NCI-H1436 treated with DMSO at 0.1 percent for 48 hours (cell line): ENCODE data around the gene ARL5C.
"Not testable (repeated sequence)": the region's sequence is repeated elsewhere in the genome, so short reads cannot be mapped to it uniquely, and the experiment has no call there.

Source experiments
- DNase-seq: peaks from one replicate; lab custom pipeline; 2025; lab: John Stamatoyannopoulos, UW

Gene ARL5C

DNA sequence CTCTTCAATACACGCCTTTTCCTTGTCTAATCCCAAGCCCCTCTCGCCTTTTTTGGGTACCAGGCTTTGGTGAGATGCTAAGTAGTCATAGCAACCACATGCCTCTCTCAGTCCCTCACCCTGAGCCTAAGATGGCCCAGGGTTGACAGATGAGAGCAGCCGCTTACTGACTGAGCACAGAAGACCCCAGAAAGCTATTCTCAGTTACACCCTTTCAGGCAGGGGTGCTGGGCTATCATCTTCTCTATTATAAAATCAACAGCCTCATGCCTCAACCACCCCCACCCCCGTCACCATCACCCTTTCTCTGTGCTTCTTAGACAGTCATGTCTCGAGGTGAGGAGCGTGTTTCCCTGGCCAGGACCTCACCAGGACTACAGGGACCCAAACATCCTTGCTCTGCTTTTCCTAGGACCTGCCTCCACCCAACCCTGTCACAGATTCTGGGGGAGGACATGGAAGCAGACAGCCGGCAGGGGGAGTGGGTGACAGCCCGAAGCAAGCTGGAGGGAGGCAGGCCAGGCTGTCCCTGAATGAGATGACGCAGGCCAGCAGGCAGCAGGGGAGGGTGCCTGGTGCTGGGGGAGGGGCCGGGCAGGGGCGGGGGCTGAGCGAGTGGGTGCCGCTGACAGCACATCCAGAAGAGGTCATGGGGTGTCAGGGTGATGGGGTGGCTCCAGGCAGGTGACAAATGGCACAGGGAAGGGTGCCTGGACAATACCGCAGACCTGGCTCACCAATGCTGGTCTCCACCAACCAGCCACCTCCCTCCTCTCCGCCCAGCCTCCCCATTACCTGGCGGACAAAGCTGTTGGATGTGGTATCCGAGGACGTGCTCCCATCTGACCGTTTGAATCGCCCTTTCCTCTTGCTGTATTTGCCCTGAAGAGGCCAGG is 28.4 kb upstream of the ARL5C start:
- no peak for DNase-seq

- DNase-seq: no peak
Measured at GRCh38 chr17:39193346-39193745, 27.4 kb upstream of the ARL5C start.

DNA sequence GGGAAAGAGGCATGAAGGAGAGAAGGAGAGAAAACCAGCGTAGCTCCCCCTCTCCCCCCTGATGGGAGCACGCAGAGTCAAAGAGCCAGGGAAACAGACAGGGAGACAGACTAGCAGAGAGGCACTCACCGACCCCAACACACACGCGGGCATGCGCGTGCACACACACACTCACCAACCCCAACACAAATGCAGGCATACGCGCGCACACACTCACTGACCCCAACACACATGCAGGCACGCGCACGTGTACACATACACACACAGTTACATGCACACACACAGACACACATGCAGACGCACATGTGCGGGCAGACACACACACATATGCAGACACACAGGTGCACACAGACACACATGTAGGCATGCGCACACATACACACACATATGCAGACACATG is 26.9 kb upstream of the ARL5C start:
- no peak for DNase-seq

GRCh38 chr17:39191750-39192510 is 26.0 kb upstream of the ARL5C start:
- DNase-seq: no peak

DNA sequence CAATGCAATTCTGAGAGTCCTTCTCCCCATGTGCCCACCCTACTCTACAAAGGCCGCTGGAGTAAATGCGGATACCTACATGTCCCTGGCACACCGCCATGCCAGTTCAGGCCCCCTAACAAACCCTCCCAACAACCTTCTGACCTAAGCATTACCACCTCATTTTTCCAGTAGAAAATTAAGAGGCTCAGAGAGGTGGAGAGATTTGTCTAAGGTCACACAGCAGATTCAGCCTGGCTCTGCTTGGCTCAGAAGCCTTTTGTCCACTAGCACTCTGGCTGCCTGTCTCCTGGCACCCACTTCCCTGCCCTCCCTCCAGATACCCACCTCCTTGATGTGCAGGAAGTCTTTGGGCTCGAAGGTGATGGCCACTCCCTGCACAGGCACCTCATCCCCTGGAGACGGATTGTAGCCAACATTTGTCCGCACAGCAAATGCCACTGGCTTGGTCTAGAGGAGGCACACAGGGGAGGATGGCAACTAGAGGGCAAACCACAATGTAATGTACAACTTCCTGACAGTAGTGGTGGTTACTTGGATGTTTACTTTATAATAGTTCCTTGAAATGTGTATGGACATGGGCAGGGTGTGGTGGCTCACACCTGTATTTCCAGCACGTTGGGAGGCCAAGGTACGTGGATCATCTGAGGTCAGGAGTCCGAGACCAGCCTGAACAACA is 21.3 kb upstream of the ARL5C start:
- DNase-seq: no peak

GRCh38 chr17:39186481-39187002 is 20.6 kb upstream of the ARL5C start:
- no peak for DNase-seq

DNA sequence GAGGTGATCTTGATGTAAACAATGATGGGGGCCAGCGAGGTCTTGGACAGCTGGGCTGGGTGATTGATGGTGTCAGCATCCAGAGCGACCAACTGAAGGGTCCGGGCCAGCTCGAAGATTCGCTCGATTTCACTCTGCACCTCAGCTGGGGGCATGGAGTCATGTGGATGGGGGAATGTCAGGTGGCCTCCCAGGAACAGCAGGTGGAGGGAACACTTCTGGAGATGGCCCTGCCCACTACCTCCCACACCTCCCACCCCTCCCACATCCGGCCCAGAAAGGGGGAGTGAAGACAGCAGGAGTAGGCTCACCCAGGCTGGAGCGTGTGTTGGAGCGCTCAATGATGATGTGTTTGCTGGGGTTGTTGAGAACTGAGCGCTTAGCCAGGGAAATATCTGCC is 17.8 kb upstream of the ARL5C start:
- DNase-seq: no peak

DNA sequence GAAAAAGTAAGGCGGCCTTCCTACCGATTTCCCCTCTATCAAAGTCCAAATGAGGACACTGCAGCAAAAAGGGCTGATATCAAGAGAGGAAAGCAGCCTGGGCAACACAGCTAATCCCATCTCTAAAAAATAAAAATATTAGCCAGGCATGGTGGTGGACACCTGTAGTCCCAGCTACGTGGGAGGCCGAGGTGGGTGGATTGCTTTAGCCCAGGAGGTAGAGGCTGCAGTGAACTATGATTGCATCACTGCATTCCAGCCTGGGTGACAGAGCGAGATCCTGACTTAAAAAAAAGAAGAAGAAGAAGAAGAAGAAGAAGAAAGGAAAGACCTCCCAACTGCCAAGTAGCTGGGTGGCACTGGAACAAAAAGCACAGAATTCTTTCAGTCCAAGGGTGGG is 17.1 kb upstream of the ARL5C start:
- DNase-seq: no peak

DNA sequence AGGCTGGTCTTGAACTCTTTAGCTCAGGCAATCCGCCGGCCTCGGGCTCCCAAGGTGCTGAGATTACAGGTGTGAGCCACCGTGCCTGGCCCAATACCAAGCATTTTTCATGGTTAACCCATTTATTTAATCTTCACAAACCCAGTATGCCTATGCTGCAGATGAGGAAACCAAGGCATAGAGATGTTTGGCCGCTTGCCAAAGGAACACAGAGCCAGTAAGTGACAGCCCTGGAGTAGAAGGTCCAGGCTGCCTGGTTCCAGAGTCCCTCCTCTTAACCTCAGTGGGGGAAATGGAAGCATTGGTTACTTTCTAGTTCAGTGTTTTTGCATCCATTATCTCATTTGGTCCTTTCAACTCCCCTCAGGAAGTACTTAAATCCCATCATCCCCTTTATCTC is 15.3 kb upstream of the ARL5C start:
- DNase-seq: no peak

DNA sequence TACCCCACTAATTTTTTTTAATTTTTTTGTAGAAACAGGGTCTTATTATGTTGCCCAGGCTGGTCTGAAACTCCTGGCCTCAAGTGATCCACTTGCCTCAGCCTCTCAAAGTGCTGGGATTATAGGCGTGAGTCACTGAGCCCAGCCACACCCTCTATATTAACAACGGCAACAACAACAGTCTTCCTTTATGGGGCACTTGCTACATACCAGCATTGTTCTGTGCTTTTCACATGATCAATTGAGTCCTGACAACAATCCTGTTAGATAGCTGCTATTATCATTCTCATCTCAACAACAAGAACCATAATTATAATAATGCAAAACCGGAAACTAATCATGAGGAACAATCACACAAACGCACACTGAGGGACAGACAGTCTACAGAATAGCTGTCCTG is 12.6 kb upstream of the ARL5C start:
- no peak for DNase-seq

DNA sequence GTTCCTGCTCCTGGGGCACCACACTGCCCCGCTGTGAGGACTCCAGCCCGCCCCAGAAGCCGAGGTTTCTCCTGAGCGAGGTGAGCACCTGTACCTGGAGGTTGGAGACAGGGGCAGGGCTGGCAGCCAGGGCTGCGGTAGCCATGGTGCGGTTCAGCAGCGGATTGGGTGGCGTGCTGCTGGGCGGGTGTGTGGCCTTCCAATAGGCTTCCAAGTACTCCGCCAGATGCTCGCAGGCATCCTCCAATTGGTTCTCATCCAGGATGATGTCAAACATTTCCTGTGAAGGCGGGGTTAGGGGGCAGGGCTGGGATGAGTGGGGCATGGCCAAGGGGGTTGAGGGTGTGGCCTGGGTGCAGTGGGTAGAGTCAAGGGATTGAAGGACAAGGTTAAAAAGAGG is 11.3 kb upstream of the ARL5C start:
- DNase-seq: no peak

GRCh38 chr17:39175695-39176093 is 9.7 kb upstream of the ARL5C start:
- DNase-seq: no peak

DNA sequence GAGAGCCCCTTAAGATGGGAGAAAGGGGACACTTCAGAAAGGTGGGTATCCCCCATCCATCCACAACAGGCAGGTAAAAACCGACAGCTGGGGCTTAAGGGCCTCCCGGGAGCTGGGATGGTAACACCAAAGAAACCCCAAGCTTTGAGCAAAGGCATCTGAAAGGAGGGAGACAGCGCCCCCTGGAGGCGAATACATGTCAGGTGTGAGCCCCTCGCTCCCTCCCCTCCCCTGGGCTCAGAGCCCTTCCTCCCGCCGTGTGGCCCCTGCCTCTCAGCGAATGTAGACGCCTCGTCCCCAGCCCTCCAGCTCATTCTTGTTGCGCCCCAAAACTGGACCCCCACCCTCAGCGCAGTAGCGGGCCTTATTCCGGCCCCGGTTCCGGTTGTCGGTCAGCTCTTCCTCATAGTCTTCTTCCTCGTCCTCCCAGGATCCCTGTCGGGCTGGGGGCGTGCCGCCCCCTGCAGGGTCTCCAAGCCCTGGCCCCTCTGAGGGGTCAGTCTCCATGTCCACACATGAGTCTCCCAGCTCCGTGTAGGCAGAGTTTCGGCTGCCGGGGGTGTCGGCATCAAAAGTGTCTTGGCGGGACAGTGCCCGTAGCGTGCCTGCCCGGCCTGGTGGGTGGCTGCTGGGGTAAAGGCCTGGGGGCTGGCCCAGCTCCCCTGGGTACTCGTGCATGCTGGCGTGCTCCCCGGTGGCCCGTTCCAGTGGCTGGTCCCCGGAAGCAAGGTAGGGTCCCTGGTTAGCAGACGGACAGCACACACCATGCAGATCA is 9.1 kb upstream of the ARL5C start:
- DNase-seq: no peak

DNA sequence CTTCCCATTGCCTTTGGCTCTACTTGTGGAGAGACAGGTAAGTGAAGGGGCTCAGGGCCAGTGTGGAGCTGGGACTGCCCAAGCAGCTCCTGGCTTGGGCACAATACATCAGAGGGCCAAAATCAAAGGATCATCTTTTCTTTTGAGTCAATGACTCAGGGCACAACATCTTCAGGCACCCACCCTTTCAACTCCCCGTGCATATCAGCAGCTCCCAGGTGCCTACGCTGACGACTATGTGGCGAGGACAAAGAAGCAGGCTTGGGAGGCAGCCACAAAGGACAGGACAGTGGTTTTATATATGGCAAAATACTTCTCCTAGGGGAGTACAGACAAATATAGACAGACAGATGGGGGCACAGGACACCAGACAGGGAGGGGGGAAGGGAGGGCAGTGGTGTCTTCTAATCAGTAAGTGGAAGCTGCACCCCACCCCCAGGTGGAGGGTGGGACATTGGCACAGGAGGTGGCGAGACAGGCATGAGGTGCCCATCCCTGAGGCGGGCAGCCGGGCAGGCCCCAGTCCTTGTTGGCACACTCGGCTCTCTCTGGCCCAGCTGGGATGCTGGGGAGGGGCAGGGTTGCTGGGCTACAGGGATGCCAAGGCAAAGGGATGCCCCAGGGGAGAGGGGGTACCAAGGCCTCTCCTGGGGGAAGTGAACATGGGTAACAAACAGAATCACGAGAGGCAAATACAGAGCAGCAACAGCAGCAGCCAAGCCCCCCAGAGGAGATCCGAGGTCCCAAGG is 7.7 kb upstream of the ARL5C start:
- no peak for DNase-seq

DNA sequence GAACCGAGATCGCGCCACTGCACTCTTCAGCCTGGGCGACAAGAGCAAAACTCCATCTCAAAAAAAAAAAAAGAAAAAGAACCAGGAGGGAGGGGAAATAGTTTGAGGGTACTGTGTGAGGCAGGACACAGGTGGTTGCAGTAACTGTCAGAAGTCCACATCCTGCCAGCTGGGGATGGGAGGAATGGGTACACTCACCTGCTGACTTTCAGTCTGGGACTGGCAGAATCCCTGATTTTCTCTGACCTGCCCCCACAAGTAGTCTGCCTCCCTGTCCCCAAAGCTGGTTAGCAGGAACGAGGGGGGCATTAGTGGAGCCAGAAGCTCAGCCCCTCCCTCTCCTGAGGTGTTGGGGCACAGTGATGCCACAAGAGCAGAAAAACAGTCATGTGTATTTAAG is 7.1 kb upstream of the ARL5C start:
- DNase-seq: no peak

DNA sequence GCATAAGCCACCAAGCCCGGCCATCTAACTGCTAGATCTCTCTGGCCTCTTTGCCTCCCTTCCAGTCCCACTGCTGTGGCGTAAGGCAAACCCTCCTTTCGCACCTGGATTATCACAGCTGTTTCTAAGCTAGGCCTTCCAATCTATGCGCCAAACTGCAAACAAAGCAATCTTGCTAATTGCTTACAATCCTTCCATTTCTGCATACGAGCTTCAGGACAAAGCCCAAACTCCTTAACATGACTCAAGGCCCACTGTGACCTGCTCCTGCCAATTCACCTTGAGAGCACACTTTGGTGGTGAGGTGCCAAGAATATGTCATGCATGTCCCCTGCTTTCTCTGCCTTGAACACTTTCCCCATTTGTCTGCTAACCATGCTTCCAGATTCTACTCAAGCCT is 6.0 kb upstream of the ARL5C start:
- DNase-seq: no peak

GRCh38 chr17:39170558-39170957 is 4.6 kb upstream of the ARL5C start:
- no peak for DNase-seq

DNA sequence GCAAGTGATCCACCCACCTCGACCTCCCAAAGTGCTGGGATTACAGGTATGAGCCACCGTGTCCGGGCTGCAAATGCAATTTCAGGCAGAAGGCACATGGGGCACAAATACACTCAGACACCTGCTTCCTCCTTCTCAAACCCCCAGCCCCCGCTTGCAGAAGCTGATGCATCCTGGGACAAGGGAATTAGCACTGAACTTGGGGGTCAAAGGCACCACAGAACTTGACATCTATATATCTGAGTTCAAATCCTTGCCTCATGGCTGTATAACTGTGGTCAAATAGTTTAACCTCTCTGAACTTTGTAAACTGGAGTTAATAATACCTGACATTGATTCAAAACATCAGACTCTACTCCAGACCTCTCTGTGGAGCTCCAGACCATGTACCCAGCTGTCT is 4.1 kb upstream of the ARL5C start:
- no peak for DNase-seq

DNA sequence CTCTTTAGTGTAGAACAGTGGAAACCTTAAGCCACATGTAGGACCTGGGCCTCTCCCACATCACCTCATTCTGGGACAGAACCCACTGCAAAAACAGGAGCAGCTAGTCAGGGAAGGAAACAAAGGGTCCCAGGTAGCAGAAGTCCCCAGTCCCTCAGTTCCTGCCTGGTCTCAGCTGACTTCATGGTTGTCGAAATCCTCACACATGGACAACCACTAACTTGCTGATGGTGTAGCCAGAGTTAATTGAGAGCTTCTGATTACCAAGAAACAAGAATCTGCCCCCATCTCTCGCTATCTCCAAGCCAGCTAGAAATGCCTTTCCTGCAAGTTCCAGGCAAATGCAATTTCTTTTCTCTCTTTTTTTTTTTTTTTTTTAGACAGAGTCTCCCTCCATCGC is 3.6 kb upstream of the ARL5C start:
- DNase-seq: no peak

GRCh38 chr17:39169101-39169500 is 3.1 kb upstream of the ARL5C start:
- no peak for DNase-seq

GRCh38 chr17:39168503-39168902 is 2.5 kb upstream of the ARL5C start:
- DNase-seq: not testable (repeated sequence)
